Measurements from ENCODE around the gene FANCG.

DNA sequence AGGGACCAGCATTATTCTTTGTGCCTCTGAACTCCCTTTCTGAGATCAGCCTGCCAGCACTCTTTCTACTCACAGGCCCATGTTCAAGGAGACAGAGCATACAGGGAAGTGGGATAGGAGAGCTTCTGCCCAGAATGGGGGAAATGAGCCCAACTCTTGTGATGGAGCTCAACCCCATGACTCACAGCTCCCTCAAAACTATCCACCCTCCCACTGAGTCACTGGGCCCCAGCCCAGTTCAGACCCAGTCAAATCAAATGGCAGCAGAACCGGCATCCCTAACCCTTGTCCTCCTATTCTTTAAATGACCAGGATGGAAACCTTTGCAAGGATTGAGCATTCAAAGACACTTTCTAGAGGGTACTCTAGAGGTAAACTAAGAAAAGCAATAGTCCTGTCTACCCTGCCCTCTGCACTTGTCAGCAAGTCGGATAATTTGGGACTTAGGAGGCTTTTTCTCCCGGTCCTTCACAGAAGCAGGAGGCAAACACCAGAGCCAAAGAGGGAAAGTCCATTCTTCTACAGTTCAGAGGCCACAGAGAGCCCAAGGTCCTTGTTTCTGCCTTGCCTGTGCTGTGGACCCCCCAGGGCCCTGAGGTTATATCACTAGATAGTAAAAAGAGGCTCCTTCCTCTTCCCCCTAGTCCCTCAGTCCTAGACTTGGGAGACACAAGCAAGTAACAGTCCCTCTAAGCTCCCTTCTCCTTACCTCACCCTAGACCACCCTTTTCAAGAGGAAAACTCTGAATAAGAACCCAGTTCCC is 32.7 kb upstream of the FANCG start:
- no peak for TF ChIP-seq GATA2 (IDR thresholded peaks at IDR 0.05; ENCODE audit: low read depth, low read length)
- no peak for TF ChIP-seq GATA3 (IDR thresholded peaks at IDR 0.05; ENCODE audit: low read depth, low read length)

Data from SH-SY5Y (cell line).